HCT116 (cell line): ENCODE results near the gene THSD4.

Experiments
- CBX3 ChIP-seq: IDR thresholded peaks from 2 replicates; pipeline ENCODE4 v1.6.1; 2012; ENCODE audit warnings: low read depth
- CTCF ChIP-seq, 3 experiments: fragments of 200-600 bp in 1 of 3; sonication (generic) in 1 of 3; IDR thresholded peaks in 2 of 3; conservative IDR thresholded peaks in 1 of 3; 2 replicates each; pipeline ENCODE4 v1.5.1; 2012 to 2017; ENCODE audit warnings: low read depth in 2 of 3, low read length in 2 of 3, antibody characterized with exemption in 1 of 3, borderline replicate concordance in 1 of 3, control low read depth in 1 of 3, mild to moderate bottlenecking in 1 of 3, mixed read lengths in 1 of 3, mixed run types in 1 of 3, moderate library complexity in 1 of 3; ENCODE audit not compliant: insufficient read depth in 1 of 3
- EGR1 ChIP-seq: IDR thresholded peaks from 2 replicates; pipeline ENCODE4 v1.6.1; 2012; ENCODE audit warnings: low read depth
- EZH2phosphoT487 ChIP-seq: fragments of 200-600 bp; IDR thresholded peaks from 2 replicates; pipeline ENCODE4 v1.6.1; 2018; ENCODE audit warnings: antibody characterized with exemption, borderline replicate concordance
- FOSL1 ChIP-seq: IDR thresholded peaks from 2 replicates; pipeline ENCODE4 v1.6.1; 2012; ENCODE audit warnings: low read depth
- POLR2A ChIP-seq: IDR thresholded peaks from 2 replicates; pipeline ENCODE4 v1.7.0; 2011; ENCODE audit warnings: borderline replicate concordance; ENCODE audit not compliant: insufficient read depth, insufficient read length; ENCODE audit errors: extremely low read depth
- POLR2AphosphoS5 ChIP-seq: IDR thresholded peaks from 2 replicates; pipeline ENCODE4 v1.6.1; 2011; ENCODE audit warnings: mild to moderate bottlenecking, low read depth, low read length, moderate library complexity
- RAD21 ChIP-seq: IDR thresholded peaks from 2 replicates; pipeline ENCODE4 v1.6.1; 2012; ENCODE audit warnings: low read depth, mild to moderate bottlenecking
- SIN3A ChIP-seq: IDR thresholded peaks from 2 replicates; pipeline ENCODE4 v1.6.1; 2012; ENCODE audit warnings: low read depth
- SP1 ChIP-seq: IDR thresholded peaks from 2 replicates; pipeline ENCODE4 v1.6.1; 2012; ENCODE audit warnings: low read depth
- ZFX ChIP-seq: fragments of 450-650 bp; IDR thresholded peaks from 2 replicates; pipeline ENCODE4 v1.6.1; 2017
- TF ChIP-seq, protein P1 (sequence below): IDR thresholded peaks from 2 replicates; pipeline ENCODE4 v1.6.1; 2012
- TF ChIP-seq, protein P2 (sequence below): IDR thresholded peaks from 2 replicates; pipeline ENCODE4 v1.6.1; 2012
- TF ChIP-seq, protein P3 (sequence below): IDR thresholded peaks from 2 replicates; pipeline ENCODE4 v1.6.1; 2012; ENCODE audit warnings: low read depth

GRCh38 chr15:71079208-71080044, 35.8 kb upstream of the THSD4 start:
- no peak for TF ChIP-seq CTCF (IDR thresholded peaks at IDR 0.05 in 2 of 3, conservative IDR thresholded peaks at IDR 0.05 in 1 of 3; ENCODE audit: borderline replicate concordance in 1 of 3, insufficient read depth in 1 of 3, low read depth in 2 of 3, low read length in 2 of 3)
- no peak for TF ChIP-seq SP1
- no peak for TF ChIP-seq EZH2phosphoT487
- TF ChIP-seq FOSL1, result no peak
- no peak for TF ChIP-seq SIN3A
- TF ChIP-seq, protein P1, sequence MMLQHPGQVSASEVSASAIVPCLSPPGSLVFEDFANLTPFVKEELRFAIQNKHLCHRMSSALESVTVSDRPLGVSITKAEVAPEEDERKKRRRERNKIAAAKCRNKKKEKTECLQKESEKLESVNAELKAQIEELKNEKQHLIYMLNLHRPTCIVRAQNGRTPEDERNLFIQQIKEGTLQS, result no peak
- no peak for TF ChIP-seq EGR1
- TF ChIP-seq, protein P2, sequence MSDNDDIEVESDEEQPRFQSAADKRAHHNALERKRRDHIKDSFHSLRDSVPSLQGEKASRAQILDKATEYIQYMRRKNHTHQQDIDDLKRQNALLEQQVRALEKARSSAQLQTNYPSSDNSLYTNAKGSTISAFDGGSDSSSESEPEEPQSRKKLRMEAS, result no peak
- no peak for TF ChIP-seq POLR2A
- no peak for TF ChIP-seq POLR2AphosphoS5
- no peak for TF ChIP-seq CBX3
- TF ChIP-seq ZFX, result no peak
- TF ChIP-seq, protein P3, sequence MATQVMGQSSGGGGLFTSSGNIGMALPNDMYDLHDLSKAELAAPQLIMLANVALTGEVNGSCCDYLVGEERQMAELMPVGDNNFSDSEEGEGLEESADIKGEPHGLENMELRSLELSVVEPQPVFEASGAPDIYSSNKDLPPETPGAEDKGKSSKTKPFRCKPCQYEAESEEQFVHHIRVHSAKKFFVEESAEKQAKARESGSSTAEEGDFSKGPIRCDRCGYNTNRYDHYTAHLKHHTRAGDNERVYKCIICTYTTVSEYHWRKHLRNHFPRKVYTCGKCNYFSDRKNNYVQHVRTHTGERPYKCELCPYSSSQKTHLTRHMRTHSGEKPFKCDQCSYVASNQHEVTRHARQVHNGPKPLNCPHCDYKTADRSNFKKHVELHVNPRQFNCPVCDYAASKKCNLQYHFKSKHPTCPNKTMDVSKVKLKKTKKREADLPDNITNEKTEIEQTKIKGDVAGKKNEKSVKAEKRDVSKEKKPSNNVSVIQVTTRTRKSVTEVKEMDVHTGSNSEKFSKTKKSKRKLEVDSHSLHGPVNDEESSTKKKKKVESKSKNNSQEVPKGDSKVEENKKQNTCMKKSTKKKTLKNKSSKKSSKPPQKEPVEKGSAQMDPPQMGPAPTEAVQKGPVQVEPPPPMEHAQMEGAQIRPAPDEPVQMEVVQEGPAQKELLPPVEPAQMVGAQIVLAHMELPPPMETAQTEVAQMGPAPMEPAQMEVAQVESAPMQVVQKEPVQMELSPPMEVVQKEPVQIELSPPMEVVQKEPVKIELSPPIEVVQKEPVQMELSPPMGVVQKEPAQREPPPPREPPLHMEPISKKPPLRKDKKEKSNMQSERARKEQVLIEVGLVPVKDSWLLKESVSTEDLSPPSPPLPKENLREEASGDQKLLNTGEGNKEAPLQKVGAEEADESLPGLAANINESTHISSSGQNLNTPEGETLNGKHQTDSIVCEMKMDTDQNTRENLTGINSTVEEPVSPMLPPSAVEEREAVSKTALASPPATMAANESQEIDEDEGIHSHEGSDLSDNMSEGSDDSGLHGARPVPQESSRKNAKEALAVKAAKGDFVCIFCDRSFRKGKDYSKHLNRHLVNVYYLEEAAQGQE, result no peak
- no peak for TF ChIP-seq RAD21
